ENCODE measurements around the gene ZNF277.

The ZNF277 gene

GRCh38 chr7:112322070-112322469 lies 115.6 kb downstream of the ZNF277 start:
- H3K36me3 ChIP-seq (ENCODE audit: control insufficient read depth, low read length): peaks cover 3% of the 10 kb centered on the region; the same call in 1 of the 2 replicates
- H3K79me2 ChIP-seq (ENCODE audit: control insufficient read depth, low read length): no peaks in the 10 kb centered on the region
- no peaks in the 10 kb centered on the region for H3K4me1 ChIP-seq (ENCODE audit: control insufficient read depth, low read length)
- TF ChIP-seq EZH2phosphoT487 (IDR thresholded peaks at IDR 0.05; ENCODE audit: borderline replicate concordance, low read length) (no peak), CTCF (IDR thresholded peaks at IDR 0.05; ENCODE audit: low read depth, low read length, poor library complexity, severe bottlenecking) (no peak)
- no peak overlapping the region for H3K4me2 ChIP-seq (ENCODE audit: low read length)
- H3K27ac ChIP-seq (ENCODE audit: low read depth, low read length): no peak overlapping the region
- no peaks in the 10 kb centered on the region; the same call in 1 of the 2 replicates for H3K9me3 ChIP-seq (ENCODE audit: control insufficient read depth, insufficient read depth, low read length)
- H3F3A ChIP-seq (ENCODE audit: control insufficient read depth, insufficient read depth): no peaks in the 10 kb centered on the region
- H4K20me1 ChIP-seq (ENCODE audit: control insufficient read depth, insufficient read depth, low read depth, low read length): no peaks in the 10 kb centered on the region
- no peaks in the 10 kb centered on the region for H3K27me3 ChIP-seq (ENCODE audit: control insufficient read depth, low read length)
- no peak overlapping the region for H3K4me3 ChIP-seq (ENCODE audit: low read length)
- H3K9me2 ChIP-seq (replicated peaks; ENCODE audit: control insufficient read depth, low read length): no peaks in the 10 kb centered on the region

- no peaks in the 10 kb centered on the region; the same call in 1 of the 2 replicates for H3K9me3 ChIP-seq (ENCODE audit: control insufficient read depth, insufficient read depth, low read length)
- peaks cover 6% of the 10 kb centered on the region; the same call in 1 of the 2 replicates for H3K36me3 ChIP-seq (ENCODE audit: control insufficient read depth, low read length)
- no peaks in the 10 kb centered on the region for H3K9me2 ChIP-seq (replicated peaks; ENCODE audit: control insufficient read depth, low read length)
- no peaks in the 10 kb centered on the region for H3F3A ChIP-seq (ENCODE audit: control insufficient read depth, insufficient read depth)
- H3K4me3 ChIP-seq (ENCODE audit: low read length): no peak overlapping the region
- no peaks in the 10 kb centered on the region for H3K27me3 ChIP-seq (ENCODE audit: control insufficient read depth, low read length)
- H4K20me1 ChIP-seq (ENCODE audit: control insufficient read depth, insufficient read depth, low read depth, low read length): no peaks in the 10 kb centered on the region
- H3K4me2 ChIP-seq (ENCODE audit: low read length): no peak overlapping the region
- no peak overlapping the region for H3K27ac ChIP-seq (ENCODE audit: low read depth, low read length)
- H3K79me2 ChIP-seq (ENCODE audit: control insufficient read depth, low read length): no peaks in the 10 kb centered on the region
- no peaks in the 10 kb centered on the region for H3K4me1 ChIP-seq (ENCODE audit: control insufficient read depth, low read length)
- TF ChIP-seq CTCF (IDR thresholded peaks at IDR 0.05; ENCODE audit: low read depth, low read length, poor library complexity, severe bottlenecking): no peak
- no peak for TF ChIP-seq EZH2phosphoT487 (IDR thresholded peaks at IDR 0.05; ENCODE audit: borderline replicate concordance, low read length)
These were observed 121.1 kb downstream of the ZNF277 start for GRCh38 chr7:112327566-112327965.

- H3F3A ChIP-seq (ENCODE audit: control insufficient read depth, insufficient read depth): no peaks in the 10 kb centered on the region
- no peak overlapping the region for H3K4me3 ChIP-seq (ENCODE audit: low read length)
- no peak overlapping the region for H3K4me2 ChIP-seq (ENCODE audit: low read length)
- no peaks in the 10 kb centered on the region for H3K27me3 ChIP-seq (ENCODE audit: control insufficient read depth, low read length)
- no peaks in the 10 kb centered on the region for H3K79me2 ChIP-seq (ENCODE audit: control insufficient read depth, low read length)
- no peak overlapping the region for H3K27ac ChIP-seq (ENCODE audit: low read depth, low read length)
- H3K9me2 ChIP-seq (replicated peaks; ENCODE audit: control insufficient read depth, low read length): no peaks in the 10 kb centered on the region
- H3K4me1 ChIP-seq (ENCODE audit: control insufficient read depth, low read length): no peaks in the 10 kb centered on the region
- no peaks in the 10 kb centered on the region for H3K9me3 ChIP-seq (ENCODE audit: control insufficient read depth, insufficient read depth, low read length)
- TF ChIP-seq EZH2phosphoT487 (IDR thresholded peaks at IDR 0.05; ENCODE audit: borderline replicate concordance, low read length): no peak
- no peak for TF ChIP-seq CTCF (IDR thresholded peaks at IDR 0.05; ENCODE audit: low read depth, low read length, poor library complexity, severe bottlenecking)
- H3K36me3 ChIP-seq (ENCODE audit: control insufficient read depth, low read length): peaks cover 3% of the 10 kb centered on the region; the same call in 1 of the 2 replicates
- H4K20me1 ChIP-seq (ENCODE audit: control insufficient read depth, insufficient read depth, low read depth, low read length): no peaks in the 10 kb centered on the region
These were observed 125.0 kb downstream of the ZNF277 start for GRCh38 chr7:112331492-112331891.

Data from DOHH2 (cell line).